Adipocyte (in vitro differentiated cells): ENCODE measurements around the gene PRPSAP1.
"Not testable (repeated sequence)": the region's sequence is repeated elsewhere in the genome, so short reads cannot be mapped to it uniquely, and the experiment has no call there.

Experiments
- DNase-seq: peaks from one replicate; pipeline ENCODE4 v3.0.0-alpha.2; 2015; ENCODE audit warnings: low read depth
- H3K27me3 ChIP-seq: replicated peaks from 2 replicates; pipeline ENCODE4 v1.7.0; 2013; ENCODE audit warnings: mild to moderate bottlenecking, low read length, moderate library complexity; ENCODE audit not compliant: control insufficient read depth, insufficient read depth
- H3K36me3 ChIP-seq: 2 replicates; pipeline ENCODE4 v1.7.0; 2013; ENCODE audit warnings: low read length, mild to moderate bottlenecking, moderate library complexity; ENCODE audit not compliant: control insufficient read depth, insufficient read depth, severe bottlenecking
- H3K4me1 ChIP-seq: 2 replicates; pipeline ENCODE4 v1.7.0; 2013; ENCODE audit warnings: mild to moderate bottlenecking, low read length, moderate library complexity; ENCODE audit not compliant: control insufficient read depth, insufficient read depth
- H3K4me3 ChIP-seq: 2 replicates; pipeline ENCODE4 v1.7.0; 2013; ENCODE audit warnings: mild to moderate bottlenecking, low read length, moderate library complexity
- H3K9ac ChIP-seq: 2 replicates; pipeline ENCODE4 v1.7.0; 2013; ENCODE audit warnings: mild to moderate bottlenecking, low read length, moderate library complexity
- H3K9me3 ChIP-seq: 2 replicates; pipeline ENCODE4 v1.7.0; 2013; ENCODE audit warnings: mild to moderate bottlenecking, low read length, moderate library complexity; ENCODE audit not compliant: control insufficient read depth

The PRPSAP1 gene

DNA sequence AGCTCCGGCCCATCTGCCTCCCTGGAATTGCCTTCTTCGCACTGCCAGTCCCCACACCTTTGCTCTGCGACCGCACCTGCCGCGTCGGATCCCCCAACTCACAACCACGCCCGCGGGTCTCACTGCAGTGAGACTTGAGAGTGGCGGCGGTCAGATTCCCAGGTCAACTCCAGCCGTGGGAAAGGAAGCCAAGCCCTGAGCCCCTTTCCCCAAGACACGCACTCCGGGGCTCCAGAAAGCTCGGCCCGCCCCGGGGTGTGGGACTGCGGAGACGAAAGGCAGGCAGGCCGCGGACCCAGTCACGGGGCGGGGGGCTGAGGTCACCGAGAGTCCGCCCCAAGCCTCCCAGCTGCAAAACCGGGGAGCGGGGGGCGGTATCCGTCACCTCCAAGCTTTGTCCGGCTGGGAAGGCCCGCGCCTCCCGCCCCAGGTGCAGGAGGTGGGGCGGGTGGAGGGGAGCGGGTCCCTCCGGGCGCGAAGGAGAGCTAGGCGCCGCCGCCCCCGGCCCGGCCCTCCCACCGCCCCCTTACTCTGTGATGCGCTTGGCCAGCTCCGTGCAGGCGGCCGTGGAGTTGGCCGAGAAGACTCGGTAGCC, 615 bp downstream of the PRPSAP1 start:
- Histone ChIP-seq H3K4me1 (peaks cover 12% of the 10 kb centered on the region), H3K9me3 (no peaks in the 10 kb centered on the region), H3K9ac (peak overlapping the region; percentile 99), H3K36me3 (no peaks in the 10 kb centered on the region), H3K4me3 (peak overlapping the region; percentile 94), H3K27me3 (no peaks in the 10 kb centered on the region)
- peak; percentile 57 for DNase-seq

DNA sequence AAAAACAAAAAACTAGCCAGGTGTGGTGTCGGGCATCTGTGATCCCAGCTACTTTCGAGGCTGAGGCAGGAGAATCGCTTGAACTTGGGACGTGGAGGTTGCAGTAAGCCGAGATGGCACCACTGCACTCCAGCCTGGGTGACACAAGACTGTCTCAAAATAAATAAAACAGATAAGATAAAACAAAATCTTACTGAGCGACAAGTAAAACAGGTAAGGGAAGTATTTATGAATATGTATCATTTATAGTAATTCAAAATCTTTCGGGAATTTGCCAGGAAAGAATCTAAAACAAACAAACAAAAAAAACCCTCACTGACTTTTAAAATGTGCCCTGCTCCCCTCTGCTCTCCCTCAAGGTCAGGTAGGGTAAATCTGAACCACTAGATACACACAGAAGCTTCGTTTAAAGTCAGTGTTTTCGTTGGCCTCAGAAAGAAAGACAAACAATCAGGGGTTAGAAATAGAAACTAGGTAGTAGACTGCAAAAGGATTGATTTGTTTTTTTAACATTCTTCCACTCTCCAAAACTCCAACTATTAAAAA, 2.1 kb downstream of the PRPSAP1 start:
- no peak for DNase-seq
- H3K9ac ChIP-seq: no peak overlapping the region
- peaks cover 12% of the 10 kb centered on the region for H3K4me1 ChIP-seq
- no peaks in the 10 kb centered on the region for H3K27me3 ChIP-seq
- peaks cover 10% of the 10 kb centered on the region for H3K36me3 ChIP-seq
- peak overlapping the region; percentile 37 for H3K4me3 ChIP-seq
- no peaks in the 10 kb centered on the region for H3K9me3 ChIP-seq

DNA sequence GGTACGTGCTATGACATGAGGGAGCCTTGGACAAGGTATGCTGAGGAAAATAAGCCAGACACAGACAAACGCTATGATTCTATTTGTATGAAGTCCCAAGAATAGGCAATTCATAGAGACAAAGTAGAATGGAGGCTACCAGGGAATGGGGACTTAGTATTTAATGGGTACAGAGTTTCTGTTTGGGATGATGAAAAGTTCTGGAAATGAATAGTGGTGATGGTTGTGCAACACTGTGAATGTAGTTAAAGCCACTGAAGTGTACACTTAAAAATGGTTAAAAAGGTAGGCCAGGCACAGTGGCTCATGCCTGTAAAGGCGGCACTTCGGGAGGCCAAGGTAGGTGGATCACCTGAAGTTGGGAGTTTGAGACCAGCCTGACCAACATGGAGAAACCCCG, 3.3 kb downstream of the PRPSAP1 start:
- DNase-seq: no peak
- no peaks in the 10 kb centered on the region for H3K27me3 ChIP-seq
- peaks cover 17% of the 10 kb centered on the region for H3K4me1 ChIP-seq
- no peaks in the 10 kb centered on the region for H3K9me3 ChIP-seq
- H3K9ac ChIP-seq: no peak overlapping the region
- peaks cover 15% of the 10 kb centered on the region for H3K36me3 ChIP-seq
- H3K4me3 ChIP-seq: no peak overlapping the region

GRCh38 chr17:76346936-76347335, 6.8 kb downstream of the PRPSAP1 start:
- H3K9me3 ChIP-seq, H3K4me3 ChIP-seq, DNase-seq, H3K9ac ChIP-seq, H3K27me3 ChIP-seq: not testable (repeated sequence)
- Histone ChIP-seq H3K4me1 (peaks cover 12% of the 10 kb centered on the region), H3K36me3 (peaks cover 32% of the 10 kb centered on the region)

GRCh38 chr17:76345377-76345974, 8.2 kb downstream of the PRPSAP1 start:
- peak overlapping the region; percentile 46 for H3K9ac ChIP-seq
- H3K4me3 ChIP-seq: no peak overlapping the region
- H3K4me1 ChIP-seq: peaks cover 7% of the 10 kb centered on the region
- peak; percentile 78 for DNase-seq
- no peaks in the 10 kb centered on the region for H3K27me3 ChIP-seq
- H3K9me3 ChIP-seq: no peaks in the 10 kb centered on the region
- peaks cover 34% of the 10 kb centered on the region for H3K36me3 ChIP-seq

DNA sequence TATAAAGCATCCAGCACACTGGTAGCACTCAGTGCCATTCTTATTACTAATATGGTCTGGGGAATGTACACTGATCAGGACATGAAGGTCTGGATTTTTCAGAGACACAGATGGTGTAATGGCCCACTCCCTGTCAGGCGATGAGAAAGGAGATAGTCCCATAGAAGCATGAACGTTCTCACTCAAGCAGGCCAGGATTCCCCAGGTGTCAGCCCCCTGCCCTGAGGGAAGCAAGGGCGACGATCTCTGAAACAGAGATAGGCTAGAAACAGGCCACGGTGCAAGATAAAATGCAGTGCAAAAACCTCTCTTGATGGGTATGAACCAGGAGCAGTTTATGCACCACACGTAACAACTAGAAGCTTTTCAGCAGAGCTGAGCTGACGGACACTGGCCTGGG, 10.6 kb downstream of the PRPSAP1 start:
- Histone ChIP-seq H3K4me3 (no peak overlapping the region), H3K9me3 (no peaks in the 10 kb centered on the region), H3K27me3 (no peaks in the 10 kb centered on the region), H3K9ac (no peak overlapping the region), H3K36me3 (peaks cover 34% of the 10 kb centered on the region), H3K4me1 (peaks cover 7% of the 10 kb centered on the region)
- DNase-seq: no peak

DNA sequence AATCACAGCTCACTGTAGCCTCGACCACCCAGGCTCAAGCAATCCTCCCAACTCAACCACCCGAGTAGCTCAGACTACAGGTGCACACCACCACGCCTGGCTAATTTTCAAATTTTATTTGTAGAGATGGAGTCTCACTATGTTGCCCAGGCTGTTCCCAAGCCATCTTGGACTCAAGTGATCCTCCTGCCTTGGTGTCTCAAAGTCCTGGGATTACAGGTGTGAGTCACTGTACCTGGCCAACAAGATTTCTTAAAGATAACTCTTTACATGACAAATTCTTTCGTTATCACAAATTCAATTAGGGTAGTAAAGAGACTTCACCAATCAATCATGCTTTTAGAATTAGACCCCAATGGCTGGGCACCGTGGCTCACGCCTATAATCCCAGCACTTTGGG, 12.4 kb downstream of the PRPSAP1 start:
- no peak for DNase-seq
- peaks cover 9% of the 10 kb centered on the region for H3K4me1 ChIP-seq
- H3K4me3 ChIP-seq: no peak overlapping the region
- H3K27me3 ChIP-seq: no peaks in the 10 kb centered on the region
- H3K9ac ChIP-seq: no peak overlapping the region
- H3K9me3 ChIP-seq: no peaks in the 10 kb centered on the region
- peaks cover 24% of the 10 kb centered on the region for H3K36me3 ChIP-seq

- Histone ChIP-seq H3K27me3 (no peaks in the 10 kb centered on the region), H3K4me1 (peaks cover 14% of the 10 kb centered on the region), H3K4me3 (no peak overlapping the region), H3K36me3 (peaks cover 6% of the 10 kb centered on the region), H3K9me3 (no peaks in the 10 kb centered on the region), H3K9ac (no peak overlapping the region)
- no peak for DNase-seq
Observed at GRCh38 chr17:76337413-76337777, 16.3 kb downstream of the PRPSAP1 start.

DNA sequence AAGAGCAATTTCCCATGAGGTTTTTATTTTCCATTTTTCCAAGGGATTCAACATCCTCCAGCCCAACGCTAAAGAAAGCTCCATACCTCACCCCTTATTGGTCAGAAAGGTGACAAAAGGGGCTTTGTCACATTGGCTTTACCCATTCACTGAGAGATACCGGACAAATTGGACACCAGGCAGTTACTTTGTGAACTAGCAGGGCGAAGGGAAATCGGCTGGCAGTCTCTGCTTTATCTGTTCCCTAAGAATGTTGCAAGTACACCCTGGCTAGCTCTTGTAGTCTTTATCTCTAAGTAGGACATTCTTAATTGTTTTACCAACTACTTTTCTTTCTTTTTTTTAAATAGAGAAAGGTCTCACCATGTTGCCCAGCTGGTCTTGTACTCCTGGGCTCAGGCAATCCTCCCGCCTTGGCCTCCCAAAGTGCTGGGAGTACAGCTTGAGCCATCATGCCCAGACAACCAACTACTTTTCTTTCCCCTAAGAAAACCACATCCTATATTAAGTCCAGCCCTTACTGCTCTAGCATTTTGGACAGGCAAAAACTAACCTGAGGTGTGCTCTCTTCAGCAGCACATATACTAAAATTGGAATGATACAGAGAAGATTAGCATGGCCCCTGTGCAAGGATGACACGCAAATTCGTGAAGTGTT, 16.8 kb downstream of the PRPSAP1 start:
- Histone ChIP-seq H3K36me3 (peaks cover 5% of the 10 kb centered on the region), H3K9me3 (no peaks in the 10 kb centered on the region), H3K9ac (no peak overlapping the region), H3K27me3 (no peaks in the 10 kb centered on the region), H3K4me3 (no peak overlapping the region), H3K4me1 (peaks cover 14% of the 10 kb centered on the region)
- DNase-seq: no peak

DNA sequence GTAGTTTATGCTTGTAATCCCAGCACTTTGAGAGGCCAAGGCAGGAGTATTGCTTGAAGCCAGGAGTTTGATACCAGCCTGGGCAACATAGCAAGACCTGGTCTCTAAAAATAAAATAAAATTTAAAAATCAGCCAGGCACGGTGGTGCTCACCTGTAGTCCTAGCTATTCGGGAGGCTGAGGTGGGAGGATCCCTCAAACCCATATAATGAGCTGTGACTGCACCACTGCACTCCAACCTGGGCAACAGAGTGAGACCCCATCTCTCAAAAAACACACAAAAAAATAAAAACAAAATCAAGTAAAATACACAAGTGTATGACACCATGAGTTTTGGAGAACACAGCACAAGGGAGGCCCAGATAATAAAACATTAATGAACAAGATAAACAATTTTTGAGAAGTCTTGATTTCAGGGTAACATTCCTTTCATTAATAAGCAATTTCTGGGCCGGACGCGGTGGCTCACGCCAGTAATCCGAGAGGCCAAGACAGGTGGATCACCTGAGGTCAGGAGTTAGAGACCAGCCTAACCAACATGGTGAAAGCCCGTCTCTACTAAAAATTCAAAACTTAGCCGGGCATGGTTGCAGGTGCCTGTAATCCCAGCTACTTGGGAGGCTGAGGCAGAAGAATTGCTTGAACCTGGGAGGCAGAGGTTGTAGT, 17.9 kb downstream of the PRPSAP1 start:
- no peak for DNase-seq
- Histone ChIP-seq H3K4me3 (no peak overlapping the region), H3K9me3 (no peaks in the 10 kb centered on the region), H3K4me1 (peaks cover 14% of the 10 kb centered on the region), H3K9ac (no peak overlapping the region), H3K36me3 (peaks cover 14% of the 10 kb centered on the region), H3K27me3 (no peaks in the 10 kb centered on the region)
